ENCODE results near the gene KIF5A. TPM values are rescaled to one million over a fixed set of nuclear protein-coding genes. Genes with fewer than 3 reads are reported as not detected.

The KIF5A gene
- total RNA-seq, 3 donors from 2014 or later, result 0.56 to 0.98 (median 0.68) TPM

DNA sequence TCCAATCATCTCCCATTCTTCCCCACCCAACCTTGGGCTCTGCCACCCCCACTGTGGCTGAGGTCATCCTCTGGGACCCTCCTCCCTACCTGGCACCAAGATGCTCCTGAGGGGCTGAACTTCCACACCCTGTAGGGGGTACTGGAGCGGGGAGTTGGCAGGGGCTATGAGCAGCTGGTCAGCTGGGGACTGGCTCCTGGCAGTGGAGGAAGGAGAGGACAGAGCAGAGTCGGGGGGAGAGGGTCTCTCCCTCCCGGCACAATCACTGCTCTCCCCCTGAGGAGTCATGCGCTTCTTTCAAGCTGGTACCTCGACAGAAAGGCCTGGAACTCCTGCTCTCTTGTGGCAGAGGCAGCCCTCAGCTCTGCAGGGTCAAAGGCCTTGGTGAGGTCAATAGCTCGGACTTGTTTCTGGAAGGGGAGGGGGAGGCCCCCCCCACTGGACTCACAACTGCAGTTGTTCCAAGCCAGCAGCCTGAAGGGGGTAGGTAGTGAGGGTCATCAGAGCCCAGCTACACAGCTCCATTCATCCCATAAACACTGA is 81.1 kb downstream of the KIF5A start:
- Mint-ChIP-seq H3K4me1 (ENCODE audit: low read depth) (peaks cover 13% of the 10 kb centered on the region), H3K27me3 (ENCODE audit: low read depth) (peaks cover 74% of the 10 kb centered on the region), H3K36me3 (ENCODE audit: insufficient read depth) (no peaks in the 10 kb centered on the region), H3K4me3 (peak overlapping the region; percentile 37), H3K9me3 (no peaks in the 10 kb centered on the region)
- DNase-seq (no peak), ATAC-seq (no peak)

DNA sequence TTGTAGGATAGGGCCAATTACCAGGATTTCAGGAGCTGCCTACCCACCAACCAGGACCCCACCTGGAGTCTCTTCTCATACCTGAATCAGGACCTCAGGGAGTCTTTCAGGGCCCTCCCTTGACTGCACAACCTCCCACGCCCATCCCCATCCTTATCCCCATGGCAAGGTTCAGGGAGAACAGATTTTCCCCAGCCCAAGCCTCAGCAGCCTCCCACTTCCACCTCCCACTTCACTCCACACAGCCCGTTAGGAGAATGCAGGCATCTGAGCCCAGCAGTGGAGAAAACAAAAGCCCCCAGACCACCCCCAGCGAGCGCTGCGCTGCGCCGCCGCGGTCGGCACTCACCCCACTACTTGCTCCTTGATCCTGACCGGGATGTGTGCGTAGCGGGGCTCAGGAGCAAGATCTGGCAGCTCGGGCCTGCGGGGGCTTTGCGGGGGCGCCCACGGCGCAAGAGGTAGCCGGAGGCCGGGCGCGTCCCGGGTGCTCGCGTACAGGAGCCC is 81.8 kb downstream of the KIF5A start:
- Mint-ChIP-seq H3K36me3 (ENCODE audit: insufficient read depth) (no peaks in the 10 kb centered on the region), H3K4me1 (ENCODE audit: low read depth) (peaks cover 13% of the 10 kb centered on the region), H3K27me3 (ENCODE audit: low read depth) (peaks cover 68% of the 10 kb centered on the region), H3K9me3 (no peaks in the 10 kb centered on the region), H3K4me3 (peak overlapping the region; percentile 37)
- DNase-seq (no peak), ATAC-seq (no peak)

DNA sequence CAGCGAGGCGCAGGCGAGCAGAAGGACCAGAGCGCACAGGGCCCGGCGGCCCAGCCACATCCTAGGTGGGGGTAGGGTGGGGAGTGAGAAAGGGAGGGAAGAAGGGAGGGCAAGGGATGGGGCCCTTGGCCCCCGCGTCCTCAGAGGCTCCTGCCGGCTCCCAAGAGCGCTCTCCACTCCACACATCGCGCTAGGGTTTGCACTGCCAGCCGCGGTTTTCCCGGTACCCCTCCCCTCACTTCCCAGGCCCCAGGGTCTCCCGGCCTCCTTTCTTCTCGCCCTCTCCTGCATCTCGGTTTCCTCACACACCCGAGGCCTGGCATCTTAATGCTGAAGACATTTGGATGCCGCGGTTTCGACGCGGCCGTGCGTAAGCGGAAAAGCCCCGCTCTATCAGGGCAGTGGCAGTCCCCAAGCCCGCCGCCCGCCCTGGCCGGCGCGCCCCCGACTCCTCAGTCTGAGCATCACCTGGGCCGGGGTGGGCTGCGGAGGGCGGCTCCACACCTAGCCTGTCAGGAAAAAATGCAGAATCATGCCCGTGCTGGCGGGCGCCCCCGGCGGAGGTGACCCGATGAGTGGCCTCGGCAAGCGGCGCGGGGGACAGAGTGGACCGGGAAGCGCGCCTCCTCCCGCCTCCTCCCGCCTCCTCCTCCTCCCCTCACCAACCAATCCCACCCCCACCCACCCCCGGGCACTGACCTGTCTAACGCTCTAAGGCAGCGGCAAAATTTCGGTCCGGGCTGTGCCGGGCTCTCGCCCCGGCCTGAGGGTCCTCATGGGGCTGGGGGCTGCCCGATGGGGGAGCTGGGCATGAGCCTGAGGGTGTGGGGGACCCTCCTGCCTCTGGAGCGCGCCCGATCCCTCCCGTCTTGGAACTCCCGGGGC is 82.5 kb downstream of the KIF5A start:
- Mint-ChIP-seq H3K9me3 (no peaks in the 10 kb centered on the region), H3K27me3 (ENCODE audit: low read depth) (peaks cover 61% of the 10 kb centered on the region), H3K4me1 (ENCODE audit: low read depth) (peaks cover 11% of the 10 kb centered on the region), H3K4me3 (peak overlapping the region; percentile 72), H3K36me3 (ENCODE audit: insufficient read depth) (no peaks in the 10 kb centered on the region)
- ATAC-seq (peak; percentile 49 to 53), DNase-seq (no peak)

DNA sequence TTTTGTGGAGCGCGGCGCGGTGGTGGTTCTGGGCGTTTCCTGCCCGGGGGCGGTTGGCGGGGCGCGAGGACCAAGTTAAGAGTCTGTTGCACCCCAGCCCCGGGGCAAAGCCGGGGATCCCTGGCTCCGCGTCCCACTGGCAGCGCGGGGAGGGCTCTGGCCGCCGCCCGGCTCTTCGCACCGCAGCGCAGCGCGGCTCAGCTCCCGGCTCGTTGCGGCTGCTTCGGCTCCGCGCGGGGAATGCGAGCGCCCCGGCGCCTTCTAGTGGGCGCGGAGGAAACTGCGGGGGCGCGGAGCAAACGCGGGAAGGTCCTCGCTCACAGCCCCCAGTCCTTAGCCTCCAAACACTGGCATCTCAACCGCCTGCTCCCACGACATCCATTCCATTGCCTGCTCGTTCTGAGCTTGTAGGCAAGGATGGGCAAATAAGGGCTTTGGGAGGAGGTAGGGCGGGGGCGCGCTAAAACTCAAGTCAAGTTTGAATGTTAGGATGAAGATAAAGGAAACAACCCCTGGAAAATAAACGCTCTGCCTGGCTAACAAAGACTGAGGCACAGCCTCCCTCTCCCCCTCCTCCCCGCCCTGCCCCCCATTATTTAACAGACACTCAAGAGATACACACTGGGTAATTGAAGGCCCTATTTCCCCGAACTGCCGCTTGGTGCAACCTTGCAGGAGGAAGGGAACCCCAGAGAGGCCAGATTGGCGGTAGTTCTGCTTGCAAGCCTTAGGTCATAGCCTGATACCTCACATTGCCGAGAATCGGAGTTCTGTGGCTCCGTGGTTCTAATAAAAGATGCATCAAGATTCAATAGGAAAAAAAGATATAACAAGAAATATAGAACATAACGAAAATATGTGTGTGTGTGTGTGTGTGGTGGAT is 83.4 kb downstream of the KIF5A start, which contains the start of gene B4GALNT1:
Gene B4GALNT1, minus strand, starts transcription at position 244 of the 883 bp plus-strand sequence. CDS start 1,069 bp downstream, outside the sequence.
- H3K27me3 Mint-ChIP-seq (ENCODE audit: low read depth), result peaks cover 52% of the 10 kb centered on the region
- DNase-seq (peak; percentile 63), ATAC-seq (peak; percentile 88 to 90)
- H3K9me3 Mint-ChIP-seq, result no peaks in the 10 kb centered on the region
- no peaks in the 10 kb centered on the region for H3K36me3 Mint-ChIP-seq (ENCODE audit: insufficient read depth)
- H3K4me1 Mint-ChIP-seq (ENCODE audit: low read depth), result peaks cover 10% of the 10 kb centered on the region
- peak within 1 kb of the TSS; percentile 72 for H3K4me3 Mint-ChIP-seq

Other genes starting within 250 kb of the KIF5A start
- gene R3HDM2, start 119.0 kb upstream of the KIF5A start, total RNA-seq, result 10 to 100 TPM; 21.9 to 25.2 (median 22.3) TPM
- gene INHBC, start 115.3 kb upstream of the KIF5A start, total RNA-seq, result under 1 TPM in 2 of 3 donors, not detected in 1; 0.14 to 0.15 TPM
- under 1 TPM in 2 of 3 donors, not detected in 1; 0.24 to 0.27 TPM for gene INHBE, start 94.7 kb upstream of the KIF5A start, total RNA-seq
- gene GLI1, start 90.3 kb upstream of the KIF5A start, total RNA-seq, result 1 to 10 TPM in 1 of 3 donors, under 1 TPM in 2; 0.46 to 1.7 (median 0.65) TPM
- 10 to 100 TPM; 54.5 to 64.6 (median 57.7) TPM for gene ARHGAP9, start 70.2 kb upstream of the KIF5A start, total RNA-seq
- gene MARS1, start 62.0 kb upstream of the KIF5A start, total RNA-seq, result 100 to 1,000 TPM; 505 to 565 (median 534) TPM
- 10 to 100 TPM in 2 of 3 donors, 1 to 10 TPM in 1; 9.2 to 12.2 (median 10.8) TPM for gene DDIT3, start 29.5 kb upstream of the KIF5A start, total RNA-seq
- gene MBD6, start 27.2 kb upstream of the KIF5A start, total RNA-seq, result 10 to 100 TPM; 56.3 to 59.4 (median 57.5) TPM
- 10 to 100 TPM; 72.3 to 84.3 (median 74.6) TPM for gene DCTN2, start 2.9 kb upstream of the KIF5A start, total RNA-seq
- 10 to 100 TPM; 28.6 to 32.0 (median 29.1) TPM for gene PIP4K2C, start 41.1 kb downstream of the KIF5A start, total RNA-seq
- 10 to 100 TPM; 15.9 to 18.6 (median 17.0) TPM for gene DTX3, start 54.8 kb downstream of the KIF5A start, total RNA-seq
- 1 to 10 TPM in 1 of 3 donors, under 1 TPM in 2; 0.56 to 1.6 (median 0.65) TPM for gene ARHGEF25, start 61.4 kb downstream of the KIF5A start, total RNA-seq
- gene B4GALNT1, start 83.2 kb downstream of the KIF5A start, total RNA-seq, result 1 to 10 TPM; 3.2 to 4.6 (median 3.6) TPM
- gene OS9, start 144.1 kb downstream of the KIF5A start, total RNA-seq, result 100 to 1,000 TPM in 2 of 3 donors, 10 to 100 TPM in 1; 86.4 to 108 (median 101) TPM
- 10 to 100 TPM; 24.4 to 28.1 (median 25.8) TPM for gene AGAP2, start 188.7 kb downstream of the KIF5A start, total RNA-seq
- gene TSPAN31, start 195.0 kb downstream of the KIF5A start, total RNA-seq, result 10 to 100 TPM; 11.5 to 14.9 (median 14.0) TPM
- gene CDK4, start 202.3 kb downstream of the KIF5A start, total RNA-seq, result 100 to 1,000 TPM; 347 to 382 (median 378) TPM
- 10 to 100 TPM; 15.7 to 17.6 (median 17.3) TPM for gene MARCHF9, start 205.1 kb downstream of the KIF5A start, total RNA-seq
- gene CYP27B1, start 217.0 kb downstream of the KIF5A start, total RNA-seq, result 10 to 100 TPM; 18.4 to 19.6 (median 19.5) TPM
- 100 to 1,000 TPM in 2 of 3 donors, 10 to 100 TPM in 1; 98.5 to 105 (median 104) TPM for gene METTL1, start 222.1 kb downstream of the KIF5A start, total RNA-seq
- gene EEF1AKMT3, start 222.6 kb downstream of the KIF5A start, total RNA-seq, result 1 to 10 TPM; 1.6 to 4.9 (median 2.0) TPM
- 10 to 100 TPM; 65.0 to 78.5 (median 74.5) TPM for gene TSFM, start 232.7 kb downstream of the KIF5A start, total RNA-seq